ENCODE measurements around the gene CDCA7L.

- TF ChIP-seq CTCF (IDR thresholded peaks at IDR 0.05 in 2 of 3, conservative IDR thresholded peaks at IDR 0.05 in 1 of 3; ENCODE audit: borderline replicate concordance in 1 of 3, insufficient read depth in 1 of 3, low read depth in 2 of 3, low read length in 2 of 3) = no peak
- TF ChIP-seq POLR2A (IDR thresholded peaks at IDR 0.05; ENCODE audit: borderline replicate concordance, extremely low read depth, insufficient read depth, insufficient read length) = no peak
- no peak for TF ChIP-seq SP1 (IDR thresholded peaks at IDR 0.05; ENCODE audit: low read depth)
- TF ChIP-seq ZNF274 (IDR thresholded peaks at IDR 0.05; ENCODE audit: low read depth, low read length) = no peak
- TF ChIP-seq REST (IDR thresholded peaks at IDR 0.05; ENCODE audit: low read depth) = no peak
- TF ChIP-seq ATF3 (IDR thresholded peaks at IDR 0.05) = no peak
- no peak for TF ChIP-seq JUND (IDR thresholded peaks at IDR 0.05)
- TF ChIP-seq RAD21 (IDR thresholded peaks at IDR 0.05; ENCODE audit: low read depth) = no peak
- no peak for TF ChIP-seq EZH2 (IDR thresholded peaks at IDR 0.05)
- no peak for TF ChIP-seq YY1 (IDR thresholded peaks at IDR 0.05; ENCODE audit: extremely low read depth, insufficient replicate concordance, low read depth, low read length)
- TF ChIP-seq EZH2phosphoT487 (IDR thresholded peaks at IDR 0.05; ENCODE audit: borderline replicate concordance) = no peak
- TF ChIP-seq ZBTB33 (IDR thresholded peaks at IDR 0.05; ENCODE audit: extremely low read depth, insufficient replicate concordance, low read length) = no peak
Observed at GRCh38 chr7:21916629-21917028, 29.1 kb downstream of the CDCA7L start.
